Stimulated activated CD8-positive, alpha-beta memory T cell treated with anti-CD3 and anti-CD28 coated beads, Interleukin-15, amount 100 ng/mL, for 48 hours (primary cell): ENCODE measurements around the gene SLC35F1.

ENCODE experiments used
- DNase-seq, 2 donors: peaks; one replicate each; pipeline ENCODE4 v3.0.0-alpha.2; 2020; ENCODE audit warnings: low read depth in 2 of 2

SLC35F1 gene

GRCh38 chr6:118122801-118123200 lies 215.7 kb downstream of the SLC35F1 start:
- DNase-seq: no peak

DNA sequence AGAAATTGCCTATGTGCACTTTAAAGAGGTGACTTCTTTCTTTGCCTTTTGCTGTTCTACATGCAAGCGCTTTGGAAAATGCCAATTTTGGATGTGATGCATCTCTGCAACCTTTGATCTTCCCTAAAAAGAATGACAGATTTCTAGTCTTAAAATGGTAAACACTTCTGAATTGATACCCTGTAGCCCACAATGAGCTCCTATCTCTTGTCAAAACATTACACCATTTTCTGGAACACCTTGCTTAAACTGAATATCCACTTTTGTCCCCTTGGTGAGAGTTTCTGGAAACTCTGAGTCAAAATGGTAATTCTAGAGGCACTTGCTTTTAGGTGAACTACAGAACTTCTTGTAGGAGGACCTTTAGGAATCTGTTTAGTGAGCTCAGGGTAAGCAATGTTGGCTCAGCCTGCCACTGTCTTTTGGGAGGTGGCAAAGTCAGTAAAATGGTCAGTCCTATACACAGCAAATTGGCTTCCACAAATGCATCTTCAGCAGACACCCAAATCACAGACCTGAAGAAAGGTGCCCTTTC lies 216.5 kb downstream of the SLC35F1 start:
- no peak for DNase-seq

- no peak for DNase-seq
Observed at GRCh38 chr6:118124851-118125250, 217.8 kb downstream of the SLC35F1 start.

DNA sequence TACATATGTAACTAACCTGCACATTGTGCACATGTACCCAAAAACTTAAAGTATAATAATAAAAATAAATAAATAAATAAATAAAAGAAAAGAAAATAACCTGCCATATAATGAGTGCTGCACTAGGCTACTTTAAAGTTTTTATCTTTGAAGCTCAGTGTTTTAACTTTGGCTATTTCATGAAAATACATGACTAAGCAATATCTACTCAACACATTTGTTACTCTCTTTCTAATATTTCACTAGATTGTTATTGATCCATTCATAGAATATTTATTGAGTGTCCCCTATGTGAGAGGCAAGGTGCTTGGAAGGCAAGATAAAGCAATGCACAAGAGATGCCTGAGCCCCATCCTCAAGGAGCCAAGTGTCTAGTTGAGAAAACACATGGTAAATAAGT lies 221.7 kb downstream of the SLC35F1 start:
- DNase-seq: no peak

GRCh38 chr6:118134206-118134605 lies 227.1 kb downstream of the SLC35F1 start:
- DNase-seq: no peak

- DNase-seq: no peak
Observed at GRCh38 chr6:118134736-118135135, 227.7 kb downstream of the SLC35F1 start.

- DNase-seq: no peak
Observed at GRCh38 chr6:118135371-118135770, 228.3 kb downstream of the SLC35F1 start.

- no peak for DNase-seq
Observed at GRCh38 chr6:118141211-118141610, 234.1 kb downstream of the SLC35F1 start.

DNA sequence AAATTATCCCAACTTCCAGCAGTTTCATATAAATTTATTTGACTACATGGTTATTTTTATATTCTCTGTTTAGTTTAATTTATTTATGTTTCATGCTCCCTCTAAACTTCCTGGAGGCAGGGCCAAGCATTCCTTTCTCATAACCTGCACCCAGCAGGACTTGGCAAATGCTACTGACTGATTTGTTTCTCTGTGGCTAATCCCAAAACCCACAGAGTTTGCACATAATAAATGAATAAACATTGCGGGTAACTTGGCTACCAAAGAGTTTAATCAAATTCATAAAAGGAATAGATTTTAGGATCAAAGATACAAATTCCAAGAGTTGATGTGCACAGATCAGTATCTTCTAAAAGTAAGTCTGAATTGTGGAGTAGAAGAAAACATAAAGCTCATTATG lies 239.5 kb downstream of the SLC35F1 start:
- no peak for DNase-seq

DNA sequence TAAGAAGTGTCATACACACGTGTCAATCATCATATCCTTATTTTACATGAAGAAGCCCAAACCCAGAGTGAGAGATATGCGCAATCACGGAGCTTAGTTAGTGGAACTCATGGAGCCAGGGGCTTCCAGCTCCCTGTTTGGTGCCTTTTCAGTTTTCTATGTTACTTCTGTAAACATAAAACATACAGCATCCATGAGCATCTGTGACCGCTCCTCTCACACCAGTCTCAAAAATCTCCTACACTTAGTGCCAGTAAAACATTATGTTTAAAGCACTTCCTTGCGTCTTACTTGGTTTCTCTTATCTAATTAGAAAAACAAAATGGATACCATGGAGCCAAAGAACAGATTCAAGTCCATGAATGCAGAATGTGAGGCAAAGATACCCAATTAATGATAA lies 240.4 kb downstream of the SLC35F1 start:
- DNase-seq: no peak

DNA sequence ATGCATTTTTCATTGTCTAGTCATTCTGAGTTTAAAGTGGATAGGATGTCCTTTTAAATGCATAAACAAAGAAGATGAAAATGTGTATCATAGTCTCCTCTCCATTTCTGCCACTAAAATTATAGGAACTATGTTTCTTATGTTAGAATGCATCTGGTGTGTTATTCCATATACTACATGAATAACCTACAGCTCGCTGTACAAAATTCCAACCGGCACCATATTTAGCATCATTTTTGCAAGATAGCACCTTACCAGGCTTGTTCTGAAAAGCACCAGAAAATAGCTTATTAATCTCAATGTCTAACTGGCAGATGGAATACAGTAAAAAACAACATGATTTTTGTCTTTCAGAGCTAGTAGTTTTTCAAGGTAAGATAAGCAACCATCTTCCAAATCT lies 241.5 kb downstream of the SLC35F1 start:
- DNase-seq: no peak

DNA sequence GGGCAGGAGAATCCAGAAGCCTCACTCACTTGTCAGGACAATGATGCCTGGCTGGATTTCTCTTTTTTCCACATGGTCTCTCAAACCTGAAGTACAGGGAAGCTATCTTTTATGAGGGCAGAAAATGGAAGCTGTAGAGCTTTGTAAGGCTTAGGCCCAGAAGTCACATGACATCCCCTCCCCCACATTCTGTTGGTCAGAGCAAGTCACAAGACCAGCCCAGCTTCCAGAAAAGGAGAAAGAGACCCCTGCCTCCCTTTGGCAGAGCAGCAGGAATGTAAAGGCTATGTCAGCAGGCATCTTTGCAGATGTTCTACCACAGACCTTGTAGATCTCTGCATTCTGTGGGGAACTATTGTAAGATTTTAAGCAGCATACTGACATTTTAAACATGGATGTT lies 245.5 kb downstream of the SLC35F1 start:
- DNase-seq: no peak

DNA sequence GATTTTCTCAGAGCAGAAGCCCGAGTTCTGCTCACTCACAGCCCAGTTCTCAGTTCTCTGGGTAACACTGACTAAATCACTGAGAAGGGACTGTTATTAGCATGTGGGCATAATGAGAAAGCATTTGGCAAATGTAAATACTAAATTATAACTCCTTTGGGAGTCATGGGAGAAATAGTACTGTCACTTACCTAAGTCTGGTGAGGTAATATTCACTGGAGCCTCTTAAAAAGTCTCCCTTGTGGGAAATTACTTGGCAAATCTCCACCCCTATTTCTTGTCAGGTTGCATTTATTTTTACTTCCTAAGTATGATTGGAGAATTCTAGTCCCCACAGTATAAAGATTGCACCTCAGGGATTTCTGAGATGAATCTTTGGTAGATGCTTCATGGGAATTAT lies 254.3 kb downstream of the SLC35F1 start:
- no peak for DNase-seq

- no peak for DNase-seq
Observed at GRCh38 chr6:118163542-118163941, 256.5 kb downstream of the SLC35F1 start.

DNA sequence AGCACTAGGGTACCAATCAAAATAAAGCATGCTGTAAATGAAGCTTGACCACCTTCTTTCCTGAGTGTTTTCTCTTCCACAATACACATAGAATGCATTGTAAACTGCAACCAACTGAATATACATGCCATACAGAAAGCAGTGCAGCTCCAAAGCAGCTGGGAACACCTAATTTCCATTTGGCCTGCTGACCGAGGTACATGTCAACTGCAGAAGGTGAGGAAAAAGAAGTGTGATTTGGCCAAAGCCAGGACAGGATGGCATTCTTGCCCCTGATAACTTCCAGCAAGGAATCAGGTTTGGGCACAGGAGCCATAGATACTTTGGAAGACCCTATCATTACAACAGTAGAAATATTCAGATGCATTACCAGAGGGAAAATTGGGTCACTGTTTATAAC lies 258.4 kb downstream of the SLC35F1 start:
- DNase-seq: no peak

GRCh38 chr6:118168421-118168820 lies 261.4 kb downstream of the SLC35F1 start:
- no peak for DNase-seq

GRCh38 chr6:118171852-118172251 lies 264.8 kb downstream of the SLC35F1 start:
- DNase-seq: no peak

DNA sequence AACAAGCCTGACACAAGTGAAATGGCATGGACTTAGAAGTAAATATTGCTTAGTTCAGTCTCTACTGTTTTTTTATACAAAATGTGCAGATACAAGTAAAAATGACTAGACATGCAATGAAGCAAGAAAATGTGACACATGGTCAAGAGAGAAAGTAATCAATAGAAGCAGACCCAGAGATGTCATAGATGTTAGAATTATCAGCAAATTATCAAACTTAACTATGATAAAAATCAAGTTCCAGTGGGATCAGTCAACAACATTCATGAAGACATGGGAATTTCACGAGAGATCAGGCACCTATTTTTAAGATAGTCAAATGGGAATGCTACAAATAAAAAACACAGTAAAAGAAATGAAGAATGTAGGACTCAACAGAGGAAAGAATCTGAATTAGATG lies 267.0 kb downstream of the SLC35F1 start:
- DNase-seq: no peak

DNA sequence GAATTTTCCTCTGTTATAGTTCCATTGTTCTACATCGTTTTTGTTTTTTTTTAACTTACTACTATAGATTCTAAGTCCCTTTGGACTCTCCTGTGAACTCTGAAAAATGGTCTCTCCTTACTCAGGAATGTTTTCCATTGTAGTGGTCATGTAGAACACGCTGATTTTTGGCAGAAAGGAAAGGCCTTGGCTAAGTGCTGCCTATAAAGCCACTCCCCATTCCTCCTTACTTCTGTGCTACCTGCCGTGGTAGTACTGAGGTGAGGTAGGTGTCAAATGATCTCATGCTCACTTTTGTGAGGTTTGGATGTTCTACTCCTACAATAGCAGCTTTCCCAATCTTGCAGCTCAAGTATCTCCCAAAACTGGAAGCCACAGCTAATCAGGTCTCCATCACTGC lies 270.7 kb downstream of the SLC35F1 start:
- DNase-seq: no peak

- DNase-seq: no peak
Observed at GRCh38 chr6:118179048-118179447, 272.0 kb downstream of the SLC35F1 start.

GRCh38 chr6:118186672-118187567 lies 279.9 kb downstream of the SLC35F1 start:
- DNase-seq: no peak

- no peak for DNase-seq
Observed at GRCh38 chr6:118187568-118188164, 280.6 kb downstream of the SLC35F1 start.

- DNase-seq: no peak
Observed at GRCh38 chr6:118188561-118188960, 281.5 kb downstream of the SLC35F1 start.
